WTC11 (cell line): ENCODE data around the gene PHC3. TPM values are rescaled to one million over a fixed set of nuclear protein-coding genes. Genes with fewer than 3 reads are reported as not detected.
A peak's percentile ranks its signal among the peaks of the same experiment; 100 is the strongest.

Experiments
- ATAC-seq: fragments of 200-7000 bp; cut with Tn5 transposase; 2 replicates; pipeline ENCODE4 v1.10.0; 2021; ENCODE audit warnings: mild to moderate bottlenecking, moderate library complexity
- CTCF ChIA-PET: fragments of 300-600 bp; sonication (Branson Sonifier 250); formaldehyde crosslinking; loops from one replicate; lab custom pipeline; 2021; ENCODE audit warnings: antibody characterized with exemption; lab: Charles Lee
- POLR2A ChIA-PET: fragments of 350-600 bp; sonication (Branson Sonifier 250); formaldehyde crosslinking; loops from one replicate; lab custom pipeline; 2021; ENCODE audit warnings: antibody characterized with exemption; lab: Charles Lee
- DNase-seq: peaks from one replicate; pipeline ENCODE4 v3.0.0; 2021; ENCODE audit warnings: low spot score
- H3K27ac Mint-ChIP-seq: 2 replicates; pipeline ENCODE4 v1.8.0; 2021; ENCODE audit warnings: mixed read lengths
- H3K27me3 Mint-ChIP-seq: 2 replicates; pipeline ENCODE4 v1.8.0; 2021; ENCODE audit warnings: low read depth, mild to moderate bottlenecking, moderate library complexity, mixed read lengths
- H3K36me3 Mint-ChIP-seq: 2 replicates; pipeline ENCODE4 v1.8.0; 2021; ENCODE audit warnings: mixed read lengths
- H3K4me1 Mint-ChIP-seq: 2 replicates; pipeline ENCODE4 v1.8.0; 2022; ENCODE audit warnings: mixed read lengths
- H3K4me3 Mint-ChIP-seq: 2 replicates; pipeline ENCODE4 v1.8.0; 2021; ENCODE audit warnings: mild to moderate bottlenecking, moderate library complexity, mixed read lengths
- H3K9me3 Mint-ChIP-seq: 2 replicates; pipeline ENCODE4 v1.8.0; 2021; ENCODE audit warnings: mixed read lengths
- ATF1 ChIP-seq: sonication (generic); formaldehyde crosslinking; IDR thresholded peaks from 2 replicates; pipeline ENCODE4 v1.8.1; 2023; ENCODE audit warnings: mild to moderate bottlenecking, moderate library complexity, missing genetic modification reagents
- CREM ChIP-seq: sonication (generic); formaldehyde crosslinking; IDR thresholded peaks from 2 replicates; pipeline ENCODE4 v1.8.1; 2022; ENCODE audit warnings: mild to moderate bottlenecking, missing genetic modification reagents, moderate library complexity
- EMX1 ChIP-seq: fragments of 250-450 bp; sonication (Bioruptor Pico); IDR thresholded peaks from 2 replicates; pipeline ENCODE4 v1.8.0; 2021; ENCODE audit warnings: mild to moderate bottlenecking
- HMGA2 ChIP-seq: fragments of 250-450 bp; sonication (Bioruptor Pico); IDR thresholded peaks from 2 replicates; pipeline ENCODE4 v1.4.0; 2021; ENCODE audit warnings: mild to moderate bottlenecking, moderate library complexity
- IRF2 ChIP-seq: sonication (generic); formaldehyde crosslinking; IDR thresholded peaks from 2 replicates; pipeline ENCODE4 v1.8.0; 2022; ENCODE audit warnings: low read depth, missing genetic modification reagents, borderline replicate concordance
- MYBL2 ChIP-seq: sonication (generic); formaldehyde crosslinking; IDR thresholded peaks from 2 replicates; pipeline ENCODE4 v1.8.1; 2023; ENCODE audit warnings: mild to moderate bottlenecking, moderate library complexity, missing genetic modification reagents
- NR3C1 ChIP-seq: sonication (generic); formaldehyde crosslinking; conservative IDR thresholded peaks from 2 replicates; pipeline ENCODE4 v1.8.1; 2023; ENCODE audit warnings: low read depth, mild to moderate bottlenecking, missing genetic modification reagents
- SMAD4 ChIP-seq: sonication (generic); formaldehyde crosslinking; IDR thresholded peaks from 2 replicates; pipeline ENCODE4 v1.8.0; 2022; ENCODE audit warnings: mild to moderate bottlenecking, missing genetic modification reagents
- ZBTB21 ChIP-seq: sonication (generic); formaldehyde crosslinking; IDR thresholded peaks from 2 replicates; pipeline ENCODE4 v1.8.1; 2023; ENCODE audit warnings: mild to moderate bottlenecking, missing genetic modification reagents, borderline replicate concordance
- ZNF219 ChIP-seq: sonication (generic); formaldehyde crosslinking; IDR thresholded peaks from 2 replicates; pipeline ENCODE4 v1.8.0; 2023; ENCODE audit warnings: missing genetic modification reagents, mild to moderate bottlenecking, borderline replicate concordance
- ZNF232 ChIP-seq: sonication (generic); formaldehyde crosslinking; IDR thresholded peaks from 2 replicates; pipeline ENCODE4 v1.8.0; 2022; ENCODE audit warnings: mild to moderate bottlenecking, missing genetic modification reagents
- total RNA-seq: library from RNA; stranded (reverse); gene quantifications from 3 replicates; pipeline ENCODE4 v1.2.3, GENCODE V29; 2021
- TF ChIP-seq, protein P1 (sequence below): sonication (generic); formaldehyde crosslinking; IDR thresholded peaks from 2 replicates; pipeline ENCODE4 v1.8.0; 2023; ENCODE audit warnings: missing genetic modification reagents
- TF ChIP-seq, protein P2 (sequence below): sonication (generic); formaldehyde crosslinking; IDR thresholded peaks from 2 replicates; pipeline ENCODE4 v1.8.1; 2023; ENCODE audit warnings: mild to moderate bottlenecking, missing genetic modification reagents, moderate library complexity
- TF ChIP-seq, protein P3 (sequence below): sonication (generic); formaldehyde crosslinking; IDR thresholded peaks from 2 replicates; pipeline ENCODE4 v1.8.0; 2022; ENCODE audit warnings: mild to moderate bottlenecking, missing genetic modification reagents
- TF ChIP-seq, protein P4 (sequence below): sonication (generic); formaldehyde crosslinking; IDR thresholded peaks from 2 replicates; pipeline ENCODE4 v1.8.1; 2023; ENCODE audit warnings: mild to moderate bottlenecking, missing genetic modification reagents, borderline replicate concordance
- TF ChIP-seq, protein P5 (sequence below): sonication (generic); formaldehyde crosslinking; IDR thresholded peaks from 2 replicates; pipeline ENCODE4 v1.8.0; 2023; ENCODE audit warnings: missing genetic modification reagents, mild to moderate bottlenecking, borderline replicate concordance

The PHC3 gene
- total RNA-seq, 1 experiment from 2014 or later: 27.8 TPM

DNA sequence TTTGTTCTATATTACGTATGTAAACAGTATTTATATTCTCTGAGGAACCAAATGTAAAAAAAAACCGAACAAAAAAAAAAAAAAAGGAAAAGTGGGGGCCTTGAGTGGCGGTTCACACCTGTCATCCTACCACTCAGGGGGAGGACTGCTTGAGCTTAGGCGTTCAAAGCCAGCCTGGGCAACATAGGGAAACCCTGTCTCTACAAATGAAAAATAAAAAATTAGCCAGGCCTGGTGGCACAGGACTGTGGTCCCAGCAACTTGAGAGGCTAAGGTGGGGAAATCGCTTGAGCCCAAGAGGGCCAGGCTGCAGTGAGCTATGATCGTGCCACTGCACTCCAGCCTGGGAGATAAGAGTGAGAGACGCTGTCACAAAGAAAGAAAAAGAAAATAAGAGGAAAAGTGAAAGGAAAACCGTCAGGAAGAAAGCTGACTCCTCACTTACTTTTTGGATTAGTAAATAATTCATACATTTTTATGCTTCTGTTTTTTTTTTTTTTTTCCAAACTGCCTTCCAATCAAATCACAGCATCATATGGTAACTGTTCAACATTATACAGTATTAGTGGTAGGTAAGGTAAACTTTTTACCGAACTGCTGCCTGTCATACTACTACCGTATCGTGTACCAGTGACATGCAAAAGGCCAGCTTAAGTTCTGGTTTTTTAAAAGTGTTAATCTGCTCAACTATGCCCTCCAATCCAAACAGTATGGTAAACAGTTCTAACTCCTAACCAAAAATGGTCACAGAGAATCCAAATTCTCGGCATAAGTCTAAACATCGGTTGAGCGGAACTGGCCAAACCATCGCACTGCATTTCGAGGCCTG is 1.2 kb downstream of the PHC3 start:
- POLR2A ChIA-PET: no interaction called here
- TF ChIP-seq NR3C1: no peak
- no peak for TF ChIP-seq HMGA2 (CRISPR knock-in tag)
- no peak for TF ChIP-seq EMX1 (CRISPR knock-in tag)
- TF ChIP-seq ZNF219 (CRISPR knock-in tag): no peak
- no peak for TF ChIP-seq ATF1 (CRISPR knock-in tag)
- TF ChIP-seq, protein P1, sequence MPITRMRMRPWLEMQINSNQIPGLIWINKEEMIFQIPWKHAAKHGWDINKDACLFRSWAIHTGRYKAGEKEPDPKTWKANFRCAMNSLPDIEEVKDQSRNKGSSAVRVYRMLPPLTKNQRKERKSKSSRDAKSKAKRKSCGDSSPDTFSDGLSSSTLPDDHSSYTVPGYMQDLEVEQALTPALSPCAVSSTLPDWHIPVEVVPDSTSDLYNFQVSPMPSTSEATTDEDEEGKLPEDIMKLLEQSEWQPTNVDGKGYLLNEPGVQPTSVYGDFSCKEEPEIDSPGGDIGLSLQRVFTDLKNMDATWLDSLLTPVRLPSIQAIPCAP (CRISPR knock-in tag): no peak
- no peak for TF ChIP-seq MYBL2 (CRISPR knock-in tag)
- TF ChIP-seq SMAD4 (CRISPR knock-in tag): no peak
- TF ChIP-seq, protein P2, sequence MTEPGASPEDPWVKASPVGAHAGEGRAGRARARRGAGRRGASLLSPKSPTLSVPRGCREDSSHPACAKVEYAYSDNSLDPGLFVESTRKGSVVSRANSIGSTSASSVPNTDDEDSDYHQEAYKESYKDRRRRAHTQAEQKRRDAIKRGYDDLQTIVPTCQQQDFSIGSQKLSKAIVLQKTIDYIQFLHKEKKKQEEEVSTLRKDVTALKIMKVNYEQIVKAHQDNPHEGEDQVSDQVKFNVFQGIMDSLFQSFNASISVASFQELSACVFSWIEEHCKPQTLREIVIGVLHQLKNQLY (CRISPR knock-in tag): no peak
- TF ChIP-seq ZBTB21: no peak
- TF ChIP-seq IRF2 (CRISPR knock-in tag): no peak
- TF ChIP-seq ZNF232 (CRISPR knock-in tag): no peak
- no peak for TF ChIP-seq CREM (CRISPR knock-in tag)
- TF ChIP-seq, protein P3, sequence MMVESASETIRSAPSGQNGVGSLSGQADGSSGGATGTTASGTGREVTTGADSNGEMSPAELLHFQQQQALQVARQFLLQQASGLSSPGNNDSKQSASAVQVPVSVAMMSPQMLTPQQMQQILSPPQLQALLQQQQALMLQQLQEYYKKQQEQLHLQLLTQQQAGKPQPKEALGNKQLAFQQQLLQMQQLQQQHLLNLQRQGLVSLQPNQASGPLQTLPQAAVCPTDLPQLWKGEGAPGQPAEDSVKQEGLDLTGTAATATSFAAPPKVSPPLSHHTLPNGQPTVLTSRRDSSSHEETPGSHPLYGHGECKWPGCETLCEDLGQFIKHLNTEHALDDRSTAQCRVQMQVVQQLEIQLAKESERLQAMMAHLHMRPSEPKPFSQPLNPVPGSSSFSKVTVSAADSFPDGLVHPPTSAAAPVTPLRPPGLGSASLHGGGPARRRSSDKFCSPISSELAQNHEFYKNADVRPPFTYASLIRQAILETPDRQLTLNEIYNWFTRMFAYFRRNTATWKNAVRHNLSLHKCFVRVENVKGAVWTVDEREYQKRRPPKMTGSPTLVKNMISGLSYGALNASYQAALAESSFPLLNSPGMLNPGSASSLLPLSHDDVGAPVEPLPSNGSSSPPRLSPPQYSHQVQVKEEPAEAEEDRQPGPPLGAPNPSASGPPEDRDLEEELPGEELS: no peak
- TF ChIP-seq, protein P4, sequence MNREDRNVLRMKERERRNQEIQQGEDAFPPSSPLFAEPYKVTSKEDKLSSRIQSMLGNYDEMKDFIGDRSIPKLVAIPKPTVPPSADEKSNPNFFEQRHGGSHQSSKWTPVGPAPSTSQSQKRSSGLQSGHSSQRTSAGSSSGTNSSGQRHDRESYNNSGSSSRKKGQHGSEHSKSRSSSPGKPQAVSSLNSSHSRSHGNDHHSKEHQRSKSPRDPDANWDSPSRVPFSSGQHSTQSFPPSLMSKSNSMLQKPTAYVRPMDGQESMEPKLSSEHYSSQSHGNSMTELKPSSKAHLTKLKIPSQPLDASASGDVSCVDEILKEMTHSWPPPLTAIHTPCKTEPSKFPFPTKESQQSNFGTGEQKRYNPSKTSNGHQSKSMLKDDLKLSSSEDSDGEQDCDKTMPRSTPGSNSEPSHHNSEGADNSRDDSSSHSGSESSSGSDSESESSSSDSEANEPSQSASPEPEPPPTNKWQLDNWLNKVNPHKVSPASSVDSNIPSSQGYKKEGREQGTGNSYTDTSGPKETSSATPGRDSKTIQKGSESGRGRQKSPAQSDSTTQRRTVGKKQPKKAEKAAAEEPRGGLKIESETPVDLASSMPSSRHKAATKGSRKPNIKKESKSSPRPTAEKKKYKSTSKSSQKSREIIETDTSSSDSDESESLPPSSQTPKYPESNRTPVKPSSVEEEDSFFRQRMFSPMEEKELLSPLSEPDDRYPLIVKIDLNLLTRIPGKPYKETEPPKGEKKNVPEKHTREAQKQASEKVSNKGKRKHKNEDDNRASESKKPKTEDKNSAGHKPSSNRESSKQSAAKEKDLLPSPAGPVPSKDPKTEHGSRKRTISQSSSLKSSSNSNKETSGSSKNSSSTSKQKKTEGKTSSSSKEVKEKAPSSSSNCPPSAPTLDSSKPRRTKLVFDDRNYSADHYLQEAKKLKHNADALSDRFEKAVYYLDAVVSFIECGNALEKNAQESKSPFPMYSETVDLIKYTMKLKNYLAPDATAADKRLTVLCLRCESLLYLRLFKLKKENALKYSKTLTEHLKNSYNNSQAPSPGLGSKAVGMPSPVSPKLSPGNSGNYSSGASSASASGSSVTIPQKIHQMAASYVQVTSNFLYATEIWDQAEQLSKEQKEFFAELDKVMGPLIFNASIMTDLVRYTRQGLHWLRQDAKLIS: no peak
- TF ChIP-seq, protein P5, sequence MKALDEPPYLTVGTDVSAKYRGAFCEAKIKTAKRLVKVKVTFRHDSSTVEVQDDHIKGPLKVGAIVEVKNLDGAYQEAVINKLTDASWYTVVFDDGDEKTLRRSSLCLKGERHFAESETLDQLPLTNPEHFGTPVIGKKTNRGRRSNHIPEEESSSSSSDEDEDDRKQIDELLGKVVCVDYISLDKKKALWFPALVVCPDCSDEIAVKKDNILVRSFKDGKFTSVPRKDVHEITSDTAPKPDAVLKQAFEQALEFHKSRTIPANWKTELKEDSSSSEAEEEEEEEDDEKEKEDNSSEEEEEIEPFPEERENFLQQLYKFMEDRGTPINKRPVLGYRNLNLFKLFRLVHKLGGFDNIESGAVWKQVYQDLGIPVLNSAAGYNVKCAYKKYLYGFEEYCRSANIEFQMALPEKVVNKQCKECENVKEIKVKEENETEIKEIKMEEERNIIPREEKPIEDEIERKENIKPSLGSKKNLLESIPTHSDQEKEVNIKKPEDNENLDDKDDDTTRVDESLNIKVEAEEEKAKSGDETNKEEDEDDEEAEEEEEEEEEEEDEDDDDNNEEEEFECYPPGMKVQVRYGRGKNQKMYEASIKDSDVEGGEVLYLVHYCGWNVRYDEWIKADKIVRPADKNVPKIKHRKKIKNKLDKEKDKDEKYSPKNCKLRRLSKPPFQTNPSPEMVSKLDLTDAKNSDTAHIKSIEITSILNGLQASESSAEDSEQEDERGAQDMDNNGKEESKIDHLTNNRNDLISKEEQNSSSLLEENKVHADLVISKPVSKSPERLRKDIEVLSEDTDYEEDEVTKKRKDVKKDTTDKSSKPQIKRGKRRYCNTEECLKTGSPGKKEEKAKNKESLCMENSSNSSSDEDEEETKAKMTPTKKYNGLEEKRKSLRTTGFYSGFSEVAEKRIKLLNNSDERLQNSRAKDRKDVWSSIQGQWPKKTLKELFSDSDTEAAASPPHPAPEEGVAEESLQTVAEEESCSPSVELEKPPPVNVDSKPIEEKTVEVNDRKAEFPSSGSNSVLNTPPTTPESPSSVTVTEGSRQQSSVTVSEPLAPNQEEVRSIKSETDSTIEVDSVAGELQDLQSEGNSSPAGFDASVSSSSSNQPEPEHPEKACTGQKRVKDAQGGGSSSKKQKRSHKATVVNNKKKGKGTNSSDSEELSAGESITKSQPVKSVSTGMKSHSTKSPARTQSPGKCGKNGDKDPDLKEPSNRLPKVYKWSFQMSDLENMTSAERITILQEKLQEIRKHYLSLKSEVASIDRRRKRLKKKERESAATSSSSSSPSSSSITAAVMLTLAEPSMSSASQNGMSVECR: no peak
- TF ChIP-seq, all 79 proteins: peak for 0
- no peaks in the 10 kb centered on the region for H3K9me3 Mint-ChIP-seq
- ATAC-seq (no peak; the same call in 1 of the 2 replicates), DNase-seq (no peak)
- peak overlapping the region; percentile 98 for H3K4me3 Mint-ChIP-seq
- H3K36me3 Mint-ChIP-seq: peaks cover 19% of the 10 kb centered on the region
- H3K27me3 Mint-ChIP-seq: no peaks in the 10 kb centered on the region
- CTCF ChIA-PET: interaction anchor here (0.6 to 1.4 kb wide), 2 partner anchors 102 to 143 kb away, joined by 3 read pairs; no protein-coding TSS in a partner anchor
- H3K4me1 Mint-ChIP-seq: peaks cover 16% of the 10 kb centered on the region
- H3K27ac Mint-ChIP-seq: peak overlapping the region; percentile 68
